HG03457 (cell line): ENCODE results near the gene CKAP2L.
"Not testable (repeated sequence)": the region's sequence is repeated elsewhere in the genome, so short reads cannot be mapped to it uniquely, and the experiment has no call there.

Experiments used
- ATAC-seq: cut with Tn5 transposase; IDR thresholded peaks from one replicate; pipeline ENCODE4 v1.9.1; 2021; ENCODE audit warnings: moderate number of reproducible peaks; ENCODE audit not compliant: unreplicated experiment

Gene CKAP2L

GRCh38 chr2:112728029-112728362 is 36.4 kb downstream of the CKAP2L start:
- no peak for ATAC-seq

DNA sequence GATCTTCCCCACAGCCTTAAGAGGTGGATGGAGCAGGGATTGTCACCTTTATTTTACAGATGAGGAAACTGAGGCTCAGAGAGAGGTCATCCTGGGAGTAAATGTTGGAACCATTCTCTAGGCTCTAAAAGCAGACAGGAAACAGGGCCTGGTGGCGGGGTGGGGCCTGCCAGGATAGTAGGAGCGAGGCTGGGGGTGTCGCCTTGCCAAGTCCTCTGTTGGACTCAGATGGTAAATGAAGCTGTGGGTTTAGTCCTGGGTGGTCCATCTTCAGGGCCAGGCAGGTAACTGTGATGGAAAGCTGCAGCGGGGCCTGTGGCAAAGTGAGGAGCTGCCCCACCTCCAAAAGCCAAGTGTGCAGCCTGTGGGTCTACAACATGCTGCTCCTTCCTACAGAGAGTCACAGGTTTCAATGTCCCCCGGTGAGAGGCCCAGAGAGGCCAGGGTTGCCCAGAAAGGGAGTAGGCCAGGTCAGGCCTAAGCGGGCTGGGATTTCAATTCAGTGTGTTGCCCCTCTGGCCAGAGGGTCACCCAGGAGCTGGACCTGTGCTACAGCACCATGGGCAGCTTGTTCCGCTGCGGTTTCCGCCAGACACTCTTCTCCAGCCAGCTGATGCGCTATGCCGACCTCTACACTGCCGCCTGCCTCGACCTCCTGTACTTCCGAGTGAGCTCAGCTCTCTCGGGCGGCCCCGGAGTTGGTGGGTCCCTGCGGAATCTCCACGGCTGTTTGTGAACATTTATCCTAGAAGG is 37.0 kb downstream of the CKAP2L start:
- ATAC-seq, result no peak

DNA sequence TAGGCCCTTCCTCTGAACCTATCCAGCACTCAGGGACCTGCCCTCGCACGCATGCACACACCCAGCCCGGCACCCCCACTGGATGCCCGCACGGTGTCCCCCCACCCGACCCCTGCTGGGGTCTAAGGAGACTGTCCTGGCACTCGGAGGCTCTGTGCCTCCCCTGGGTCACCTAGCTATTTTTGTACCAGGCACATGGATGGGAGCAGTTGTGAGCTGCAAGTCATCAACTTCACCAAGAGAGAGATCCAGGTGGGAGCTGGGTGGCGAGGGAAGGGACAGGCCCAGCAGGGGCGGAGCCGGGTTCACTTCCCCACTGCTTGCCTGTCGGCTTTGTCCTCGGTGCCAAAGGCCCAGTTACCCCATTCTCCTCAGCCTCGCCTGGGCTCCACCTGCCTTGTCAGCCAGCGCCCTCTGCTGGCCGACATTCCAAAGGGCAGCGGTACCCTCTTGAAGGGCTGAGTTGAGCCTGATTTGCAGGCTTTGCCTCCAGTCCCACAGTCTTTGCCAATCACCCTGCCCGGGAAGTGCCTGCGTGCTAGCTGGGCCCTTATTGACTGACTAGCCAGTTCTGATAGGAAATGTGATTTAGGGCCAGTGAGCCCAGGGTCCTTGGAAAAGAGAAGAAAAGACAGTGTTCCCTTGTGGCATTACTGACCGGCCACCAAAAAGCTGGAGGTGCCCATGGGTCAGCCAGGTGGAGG is 37.8 kb downstream of the CKAP2L start:
- ATAC-seq, result peak; percentile 60

DNA sequence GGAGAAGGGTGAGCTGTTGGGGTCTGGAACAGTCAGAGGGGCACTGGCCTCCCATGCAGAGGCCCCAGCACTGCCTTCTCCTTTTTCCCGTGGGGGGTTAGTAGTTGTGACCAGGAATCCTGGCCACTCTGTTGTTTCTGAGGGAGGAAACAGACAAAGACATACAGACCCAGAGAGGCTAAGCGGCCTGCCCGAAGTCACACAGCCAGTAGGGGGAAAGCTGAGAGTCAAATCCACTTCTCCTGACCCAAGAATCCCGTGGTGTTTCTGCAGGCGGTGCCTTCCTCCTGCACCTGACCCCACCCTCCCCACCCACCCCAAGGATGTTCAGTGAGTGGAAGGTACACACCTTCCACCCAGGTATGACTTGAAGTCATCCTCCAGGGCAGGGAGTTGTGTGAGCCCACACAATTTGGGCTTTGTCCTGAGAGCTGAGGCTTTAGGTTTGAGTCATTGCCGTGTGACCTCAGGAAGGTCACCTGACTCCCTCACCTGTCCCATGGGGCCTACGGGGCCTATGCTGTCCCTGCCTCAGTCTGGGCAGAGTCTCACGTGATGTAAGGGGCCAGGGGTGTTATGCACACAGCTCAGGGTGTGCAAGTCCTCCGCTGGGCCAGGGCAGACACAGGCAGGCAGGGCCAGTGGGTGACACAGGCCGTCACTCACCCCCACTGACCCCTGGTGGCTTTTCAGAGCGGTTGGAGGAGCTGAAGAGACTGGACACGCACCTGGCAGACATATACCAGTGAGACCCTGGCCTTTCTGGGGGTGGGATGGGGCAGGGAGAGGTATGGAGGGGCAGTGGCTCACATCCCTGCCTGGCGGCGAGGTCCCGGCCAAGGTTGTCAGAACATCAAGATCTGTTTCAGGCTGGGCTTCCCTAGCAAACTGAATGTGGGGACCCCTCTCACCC is 38.6 kb downstream of the CKAP2L start:
- ATAC-seq, result peak; percentile 34

GRCh38 chr2:112724591-112725525 is 39.6 kb downstream of the CKAP2L start:
- ATAC-seq, result no peak

DNA sequence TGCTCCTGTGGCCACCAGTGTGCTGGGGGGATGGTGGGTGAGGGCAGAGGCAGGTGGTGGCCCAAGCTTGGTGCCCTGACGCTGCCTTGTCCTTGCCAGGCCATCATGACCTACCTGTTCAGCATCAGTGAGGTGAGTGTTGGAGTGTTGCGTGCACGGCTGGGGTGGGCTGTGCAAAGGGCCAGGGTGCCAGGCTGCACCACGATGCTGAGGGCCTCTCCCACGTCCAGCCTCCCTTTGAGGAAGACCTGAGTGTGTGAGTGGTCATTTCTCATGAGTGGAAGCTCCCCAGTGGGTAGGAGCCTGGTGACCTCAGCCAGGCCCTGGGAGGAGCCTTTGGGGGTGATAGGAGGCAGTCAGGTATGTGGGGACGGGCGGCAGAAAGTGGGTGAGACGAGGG is 40.4 kb downstream of the CKAP2L start:
- no peak for ATAC-seq

GRCh38 chr2:112723547-112723940 is 40.9 kb downstream of the CKAP2L start:
- no peak for ATAC-seq

DNA sequence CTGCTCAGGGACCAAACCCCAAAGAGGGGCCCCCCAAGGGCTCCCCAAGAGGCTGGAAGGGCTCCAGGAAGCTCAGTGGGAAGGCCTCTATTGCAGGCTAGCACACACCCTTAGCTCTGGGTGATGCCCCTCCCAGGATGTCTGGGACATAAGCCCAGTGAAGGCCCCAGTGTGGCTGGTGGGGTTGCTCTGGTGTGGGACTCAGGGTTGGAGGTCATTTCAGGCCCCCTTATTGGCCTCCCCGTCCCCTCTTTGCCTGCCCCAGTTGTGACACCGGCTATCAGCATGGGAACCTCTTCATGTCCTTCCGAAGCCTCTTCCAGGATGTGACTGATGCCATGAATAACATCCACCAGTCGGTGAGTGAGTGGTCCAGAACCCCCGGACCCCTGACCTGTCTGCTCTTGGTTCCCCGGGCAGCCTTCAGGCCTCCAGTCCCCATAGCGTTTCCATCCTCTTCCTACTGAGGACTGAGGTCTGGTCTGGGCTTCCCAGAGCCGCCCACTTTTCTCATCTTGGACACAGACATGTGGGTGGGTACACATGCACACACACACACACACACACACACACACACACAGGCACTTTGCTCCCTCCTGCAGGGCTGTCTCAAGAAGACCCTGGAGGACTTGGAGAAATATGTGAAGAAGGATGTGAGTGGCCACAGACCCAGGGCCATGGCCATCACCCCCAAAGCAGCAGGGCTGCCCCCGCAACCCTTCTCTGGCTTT is 41.4 kb downstream of the CKAP2L start:
- ATAC-seq, result no peak

DNA sequence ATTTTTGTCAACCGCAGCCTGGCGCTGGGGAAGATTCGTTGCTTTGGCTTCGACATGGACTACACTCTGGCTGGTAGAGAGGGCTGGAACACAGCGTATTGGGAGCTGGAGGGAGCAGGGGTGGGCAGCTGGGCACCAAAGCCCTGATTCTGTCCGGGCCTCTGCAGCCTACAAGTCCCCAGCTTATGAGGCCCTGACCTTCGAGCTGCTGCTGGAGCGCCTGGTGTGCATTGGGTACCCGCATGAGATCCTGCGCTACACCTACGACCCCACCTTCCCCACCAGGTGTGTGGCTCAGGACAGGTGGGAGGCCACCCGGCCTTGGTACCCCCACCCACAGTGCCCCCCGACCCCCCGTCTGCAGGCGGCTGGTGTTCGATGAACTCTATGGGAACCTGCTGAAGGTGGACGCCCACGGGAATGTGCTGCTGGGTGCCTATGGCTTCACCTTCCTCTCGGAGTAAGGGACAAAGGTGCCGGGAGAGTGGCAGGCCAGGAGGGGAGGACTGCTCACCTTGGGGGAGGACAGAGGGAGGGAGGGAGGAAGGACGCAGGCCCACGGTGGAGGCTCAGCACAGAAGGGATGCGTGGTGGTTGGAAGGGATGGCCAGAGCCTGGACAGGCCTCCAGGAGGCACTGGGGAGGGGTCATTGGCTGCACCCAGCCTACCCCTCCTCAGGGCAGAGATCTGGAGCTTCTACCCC is 42.4 kb downstream of the CKAP2L start:
- ATAC-seq, result no peak

DNA sequence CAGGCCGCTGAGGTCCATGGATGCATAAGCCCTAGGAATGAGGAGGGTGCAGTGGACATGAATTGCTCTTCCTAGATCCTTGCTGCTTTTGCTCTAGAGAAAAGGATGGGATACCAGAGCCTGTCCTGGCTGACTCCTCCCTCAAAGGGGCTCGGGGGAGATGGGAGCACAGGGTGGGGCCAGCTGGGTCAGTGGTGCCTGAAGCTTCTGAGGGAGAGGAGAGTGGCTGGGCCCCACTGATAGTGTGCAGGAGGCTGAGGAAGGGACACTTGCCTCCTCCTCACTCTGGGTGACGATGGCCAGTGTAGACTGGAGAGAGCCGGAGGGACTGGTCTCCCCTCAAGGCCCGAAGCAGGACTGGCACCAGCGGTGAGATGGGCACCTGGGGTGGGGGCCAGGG is 43.6 kb downstream of the CKAP2L start, which contains the start of gene NT5DC4:
NT5DC4 (plus strand) TSS at position 236 of the 400 bp plus-strand sequence; CDS start at position 296, 60 bp downstream.
- ATAC-seq, result no peak

GRCh38 chr2:112718863-112719370 is 45.5 kb downstream of the CKAP2L start:
- ATAC-seq, result no peak

GRCh38 chr2:112716826-112717352 is 47.5 kb downstream of the CKAP2L start:
- ATAC-seq, result not testable (repeated sequence)

DNA sequence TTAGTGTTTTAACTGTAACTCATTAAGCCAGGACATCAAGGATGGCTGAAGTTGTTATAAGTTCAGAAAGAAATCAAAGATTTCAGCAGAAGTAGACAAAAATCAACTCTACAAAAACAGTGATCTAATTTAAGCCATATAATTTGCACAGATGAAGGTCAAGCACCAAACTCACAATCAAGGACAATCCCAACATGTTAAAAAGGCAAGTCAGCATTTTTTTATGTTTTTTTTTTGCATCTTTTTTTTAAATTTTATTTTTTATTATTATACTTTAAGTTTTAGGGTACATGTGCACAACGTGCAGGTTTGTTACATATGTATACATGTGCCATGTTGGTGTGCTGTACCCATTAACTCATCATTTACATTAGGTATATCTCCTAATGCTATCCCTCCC is 48.3 kb downstream of the CKAP2L start:
- ATAC-seq, result not testable (repeated sequence)

DNA sequence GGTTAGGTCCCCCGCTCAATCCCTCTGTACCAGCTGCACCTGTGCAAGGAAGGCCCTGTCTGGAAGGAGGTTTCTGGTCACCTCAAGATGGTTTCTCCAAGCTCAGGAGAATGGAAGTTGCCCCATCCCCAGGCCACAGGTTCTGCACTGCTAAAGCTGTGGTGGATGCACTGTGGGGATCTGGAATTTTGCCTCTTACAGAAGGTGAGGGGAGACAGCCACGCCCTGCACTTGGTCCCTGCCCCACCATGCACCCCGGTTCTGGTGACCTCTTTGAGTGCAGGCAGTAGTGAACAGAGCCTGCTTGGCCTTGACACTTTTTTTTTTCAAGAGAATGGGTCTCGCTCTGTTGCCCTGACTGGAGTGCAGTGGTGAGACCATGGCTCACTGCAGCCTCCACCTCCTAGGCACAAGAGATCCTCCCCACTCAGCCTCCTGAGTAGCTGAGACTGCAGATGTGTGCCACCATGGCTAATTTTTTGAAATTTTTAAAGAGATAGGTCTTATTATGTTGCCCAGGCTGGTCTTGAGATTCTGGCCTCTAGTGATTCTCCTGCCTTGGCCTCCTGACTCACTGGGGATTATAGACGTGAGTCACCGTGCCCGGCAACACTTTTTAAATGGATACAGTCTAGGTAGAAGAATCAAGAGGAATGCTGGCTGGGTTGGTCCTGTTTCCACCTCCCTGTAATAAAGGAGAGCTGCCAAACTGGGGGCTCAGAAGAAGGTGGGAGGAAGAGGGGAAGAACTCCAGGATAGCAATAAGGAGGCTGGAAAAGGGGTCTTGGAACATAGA is 49.4 kb downstream of the CKAP2L start:
- no peak for ATAC-seq

GRCh38 chr2:112714331-112714730 is 50.1 kb downstream of the CKAP2L start:
- no peak for ATAC-seq

DNA sequence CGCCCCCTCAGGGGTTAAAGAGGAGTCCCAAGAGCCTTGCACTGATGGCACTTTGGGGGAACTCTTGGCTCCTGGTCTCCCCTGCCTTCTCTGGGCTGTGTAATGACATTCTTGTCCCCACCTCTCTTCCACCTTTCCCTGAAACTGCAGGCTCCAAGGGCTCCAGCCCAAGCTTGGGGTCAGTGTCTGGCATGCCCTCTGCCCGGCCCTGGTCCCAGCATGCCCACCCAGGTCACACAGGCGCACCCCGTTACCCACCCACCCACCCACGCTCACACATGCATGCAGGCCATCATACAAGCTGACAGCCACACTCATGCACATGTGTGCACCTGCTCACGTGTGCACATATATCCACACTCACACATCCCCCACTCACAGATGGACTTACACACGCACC is 50.5 kb downstream of the CKAP2L start:
- ATAC-seq, result no peak

GRCh38 chr2:112713585-112713925 is 50.9 kb downstream of the CKAP2L start:
- ATAC-seq, result no peak
